Muscle of back (tissue), 13 donors: ENCODE results near the gene CYTH3. TPM values are rescaled to one million over a fixed set of nuclear protein-coding genes. Genes with fewer than 3 reads are reported as not detected.
"Not testable (repeated sequence)": the region's sequence is repeated elsewhere in the genome, so short reads cannot be mapped to it uniquely, and the experiment has no call there.

Source experiments
- DNase-seq, 3 donors: peaks; one replicate each; pipeline versions ENCODE4 v3.0.0 to v3.0.0-alpha.2; 2013
- long read RNA-seq, 9 donors: transcript quantifications; one replicate each; lab custom pipeline, GENCODE V29; 2026
- polyA plus RNA-seq, 10 donors: library from polyadenylated mRNA; unstranded; fragments of 120-200 nt; gene quantifications; one replicate each; pipeline ENCODE4 v1.2.1, GENCODE V29; 2013; ENCODE audit not compliant: insufficient read length in 10 of 10

CYTH3 gene, protein sequence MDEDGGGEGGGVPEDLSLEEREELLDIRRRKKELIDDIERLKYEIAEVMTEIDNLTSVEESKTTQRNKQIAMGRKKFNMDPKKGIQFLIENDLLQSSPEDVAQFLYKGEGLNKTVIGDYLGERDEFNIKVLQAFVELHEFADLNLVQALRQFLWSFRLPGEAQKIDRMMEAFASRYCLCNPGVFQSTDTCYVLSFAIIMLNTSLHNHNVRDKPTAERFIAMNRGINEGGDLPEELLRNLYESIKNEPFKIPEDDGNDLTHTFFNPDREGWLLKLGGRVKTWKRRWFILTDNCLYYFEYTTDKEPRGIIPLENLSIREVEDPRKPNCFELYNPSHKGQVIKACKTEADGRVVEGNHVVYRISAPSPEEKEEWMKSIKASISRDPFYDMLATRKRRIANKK
- 10 to 100 TPM; 28.9 to 46.4 (median 32.9) TPM for polyA plus RNA-seq
- long read RNA-seq, donor 1, full-length matches to known transcripts = 8 of 8 reads
- long read RNA-seq, donor 1, partial matches to known transcripts = 0 of 8 reads
- long read RNA-seq, donor 1, other reads (novel, unspliced or antisense) = 0 of 8 reads
- long read RNA-seq, donor 2, full-length matches to known transcripts = 3 of 3 reads
- long read RNA-seq, donor 2, partial matches to known transcripts = 0 of 3 reads
- long read RNA-seq, donor 2, other reads (novel, unspliced or antisense) = 0 of 3 reads
- long read RNA-seq, donor 3 = 0 reads
- long read RNA-seq, donor 4, full-length matches to known transcripts = 5 of 5 reads
- long read RNA-seq, donor 4, partial matches to known transcripts = 0 of 5 reads
- long read RNA-seq, donor 4, other reads (novel, unspliced or antisense) = 0 of 5 reads
- long read RNA-seq, donor 5, full-length matches to known transcripts = 7 of 7 reads
- long read RNA-seq, donor 5, partial matches to known transcripts = 0 of 7 reads
- long read RNA-seq, donor 5, other reads (novel, unspliced or antisense) = 0 of 7 reads
- long read RNA-seq, donor 6, full-length matches to known transcripts = 5 of 5 reads
- long read RNA-seq, donor 6, partial matches to known transcripts = 0 of 5 reads
- long read RNA-seq, donor 6, other reads (novel, unspliced or antisense) = 0 of 5 reads
- long read RNA-seq, donor 7, full-length matches to known transcripts = 3 of 3 reads
- long read RNA-seq, donor 7, partial matches to known transcripts = 0 of 3 reads
- long read RNA-seq, donor 7, other reads (novel, unspliced or antisense) = 0 of 3 reads
- long read RNA-seq, donor 8, full-length matches to known transcripts = 4 of 4 reads
- long read RNA-seq, donor 8, partial matches to known transcripts = 0 of 4 reads
- long read RNA-seq, donor 8, other reads (novel, unspliced or antisense) = 0 of 4 reads
- long read RNA-seq, donor 9 = 0 reads

DNA sequence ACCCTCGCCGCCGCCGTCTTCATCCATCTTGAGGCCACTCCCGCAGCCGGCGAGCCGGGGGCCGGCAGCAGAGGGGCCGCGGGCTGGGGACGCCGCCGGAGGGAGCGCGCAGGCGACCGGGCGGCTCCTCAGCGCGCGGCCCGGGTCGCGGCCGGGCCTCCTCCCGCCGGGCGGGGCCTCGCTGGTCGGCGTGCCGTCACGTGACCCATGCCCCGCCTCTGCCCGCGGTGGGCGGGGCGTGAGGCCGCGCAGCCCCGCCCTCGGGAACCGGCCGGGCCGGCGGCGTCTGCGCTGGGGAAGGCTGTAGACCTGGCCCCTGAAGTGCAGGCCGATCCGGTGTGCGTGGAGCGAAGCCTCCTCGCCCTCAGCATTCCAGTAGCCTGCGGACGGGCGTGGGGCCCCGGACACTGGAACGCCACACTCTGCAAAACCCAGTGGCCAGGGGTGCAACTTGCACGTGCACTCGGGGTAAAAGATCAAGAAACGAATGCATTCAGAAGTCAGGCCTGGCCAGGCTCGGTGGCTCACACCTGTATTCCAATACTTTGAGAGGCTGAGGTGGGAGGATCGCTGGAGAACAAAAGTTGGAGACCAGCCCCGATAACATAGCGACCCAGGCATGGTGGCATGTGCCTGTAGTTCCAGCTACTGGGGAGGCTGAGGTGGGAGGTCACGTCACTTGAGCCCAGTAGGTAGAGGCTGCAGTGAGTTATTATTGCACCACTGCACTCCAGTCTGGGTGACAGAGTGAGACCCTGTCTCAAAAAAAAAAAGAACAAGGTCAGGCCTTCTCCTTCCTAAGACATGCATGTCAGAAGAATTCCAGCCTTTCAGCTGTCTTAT lies at the start of gene CYTH3:
CYTH3 (minus strand) TSS at position 144 of the 843 bp plus-strand sequence; CDS start at position 27, 117 bp downstream.
- peak; percentile 83 to 94 (median 94) for DNase-seq

GRCh38 chr7:6320791-6321190 lies 48.4 kb upstream of the CYTH3 start:
- DNase-seq = no peak

DNA sequence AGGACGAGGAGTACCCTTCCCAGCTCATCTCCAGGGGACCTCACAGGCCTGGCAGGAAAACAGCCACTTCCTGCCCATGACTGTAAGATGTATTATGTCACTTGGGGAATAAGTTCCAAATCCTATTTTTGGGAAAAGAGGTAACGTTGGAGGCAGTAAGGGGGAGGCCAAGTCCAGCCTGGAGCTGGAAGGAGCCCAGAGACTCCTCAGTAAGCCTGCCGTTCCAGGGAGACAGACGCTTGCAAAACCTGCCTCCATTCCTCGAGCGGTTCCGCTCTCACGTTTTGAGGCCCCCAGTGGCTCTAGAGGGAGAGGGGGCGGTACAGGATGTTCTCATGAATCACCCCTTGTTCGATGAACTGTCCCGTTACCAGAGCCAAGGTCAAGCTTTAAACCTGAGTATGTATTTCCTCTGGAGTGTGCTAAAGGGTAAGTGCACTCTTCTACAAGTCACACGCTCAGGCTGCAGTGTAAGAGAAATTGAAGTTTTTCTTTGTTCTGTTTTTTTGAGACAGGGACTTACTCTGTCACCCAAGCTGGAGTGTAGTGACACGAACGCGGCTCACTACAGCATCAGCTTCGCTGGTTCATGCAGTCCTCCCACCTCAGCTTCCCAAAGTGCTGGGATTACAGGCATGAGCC lies 45.5 kb upstream of the CYTH3 start:
- peak; percentile 75 to 96 (median 92) for DNase-seq

- peak in 1 of 3 donors; percentile 63 for DNase-seq
These were observed 43.8 kb upstream of the CYTH3 start for GRCh38 chr7:6316226-6316625.

DNA sequence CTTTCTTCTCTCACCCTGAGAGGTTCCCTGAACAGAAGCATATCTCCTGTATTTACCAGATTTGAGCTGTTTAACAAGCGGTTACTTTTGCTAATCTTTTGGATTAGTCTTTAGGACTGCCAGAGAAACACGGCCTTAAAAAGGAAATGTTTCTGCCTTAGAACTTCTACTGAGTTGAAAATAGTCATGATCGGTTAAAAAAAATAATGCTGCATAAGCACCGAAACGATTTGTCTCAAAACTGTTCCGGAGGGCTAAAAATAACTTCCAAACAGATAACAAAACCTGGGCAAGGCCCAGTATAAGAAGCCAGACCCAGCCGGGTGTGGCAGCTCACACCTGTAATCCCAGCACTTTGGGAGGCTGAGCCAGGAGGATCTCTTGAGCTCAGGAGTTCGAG lies 43.3 kb upstream of the CYTH3 start:
- peak in 1 of 3 donors; percentile 52 for DNase-seq

- no peak for DNase-seq
These were observed 38.0 kb upstream of the CYTH3 start for GRCh38 chr7:6310271-6310993.

DNA sequence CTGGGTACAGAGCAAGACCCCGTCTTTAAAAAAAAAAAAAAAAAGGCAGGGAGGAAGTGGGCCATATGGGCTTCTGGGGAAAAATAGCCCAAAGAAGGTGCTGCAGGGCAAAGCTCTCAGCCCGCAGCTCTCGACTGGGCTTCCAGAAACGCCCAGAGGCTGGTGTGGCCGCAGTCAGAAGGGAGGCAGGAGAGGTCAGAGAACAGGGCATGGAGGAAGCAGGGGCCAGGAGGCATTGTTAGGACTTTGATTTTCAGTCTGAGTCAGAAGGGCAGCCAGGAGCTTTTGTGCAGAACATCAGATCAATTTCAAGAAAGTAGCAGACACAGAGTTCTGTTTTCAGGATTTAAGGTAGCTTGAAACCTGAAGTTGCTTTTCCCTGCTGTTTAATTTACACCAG lies 35.3 kb upstream of the CYTH3 start:
- no peak for DNase-seq

DNA sequence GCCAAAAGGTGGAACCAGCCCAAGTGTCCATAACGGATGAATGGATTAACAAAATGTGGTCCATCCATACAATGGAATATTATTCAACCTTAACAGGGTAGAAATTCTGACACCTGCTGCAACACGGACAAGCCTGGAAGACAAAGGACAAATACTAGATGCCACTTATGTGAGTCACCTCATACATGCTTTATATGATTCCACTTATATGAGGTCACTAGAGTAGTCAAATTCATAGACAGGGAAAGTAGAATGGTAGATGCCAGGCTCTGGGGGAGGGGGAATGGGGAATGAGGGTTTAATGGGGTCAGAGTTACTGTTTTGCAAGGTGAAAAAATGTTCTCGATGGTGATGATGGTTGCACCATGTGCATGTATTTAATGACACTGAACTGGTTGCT lies 34.0 kb upstream of the CYTH3 start:
- peak in 1 of 3 donors; percentile 40 for DNase-seq

DNA sequence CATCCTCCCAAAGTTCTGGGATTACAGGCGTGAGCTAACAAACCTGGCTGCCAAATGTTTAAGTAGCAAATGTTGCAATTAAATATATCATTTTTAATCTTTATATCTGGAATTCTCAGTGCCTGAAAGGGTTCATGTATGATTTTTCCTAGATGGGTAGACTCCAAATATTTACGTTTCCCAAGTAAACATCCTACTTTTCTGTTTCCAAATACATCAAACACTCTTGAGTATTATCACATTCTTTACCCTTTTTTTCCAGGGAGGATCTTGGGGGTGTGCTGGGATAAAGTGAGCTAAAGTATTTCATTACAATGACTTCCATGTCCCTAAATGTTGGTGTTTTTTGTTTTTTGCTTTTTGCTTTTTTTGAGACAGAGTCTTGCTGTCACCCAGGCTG lies 32.9 kb upstream of the CYTH3 start:
- DNase-seq = no peak

DNA sequence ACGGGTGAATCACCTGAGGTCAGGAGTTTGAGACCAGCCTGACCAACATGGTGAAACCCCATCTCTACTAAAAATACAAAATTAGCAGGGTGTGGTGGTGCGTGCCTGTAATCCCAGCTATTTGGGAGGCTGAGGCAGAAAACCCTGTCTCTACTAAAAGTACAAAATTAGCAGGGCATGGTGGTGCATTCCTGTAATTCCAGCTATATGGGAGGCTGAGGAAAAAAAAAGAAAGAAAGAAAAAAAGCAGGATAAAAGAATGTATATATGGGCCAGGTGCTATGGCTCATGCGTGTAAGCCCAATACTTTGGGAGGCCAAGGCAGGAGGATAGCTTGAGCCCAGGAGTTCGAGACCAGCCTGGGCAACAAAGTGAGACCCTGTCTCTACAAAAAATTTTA lies 29.0 kb upstream of the CYTH3 start:
- not testable (repeated sequence) for DNase-seq

DNA sequence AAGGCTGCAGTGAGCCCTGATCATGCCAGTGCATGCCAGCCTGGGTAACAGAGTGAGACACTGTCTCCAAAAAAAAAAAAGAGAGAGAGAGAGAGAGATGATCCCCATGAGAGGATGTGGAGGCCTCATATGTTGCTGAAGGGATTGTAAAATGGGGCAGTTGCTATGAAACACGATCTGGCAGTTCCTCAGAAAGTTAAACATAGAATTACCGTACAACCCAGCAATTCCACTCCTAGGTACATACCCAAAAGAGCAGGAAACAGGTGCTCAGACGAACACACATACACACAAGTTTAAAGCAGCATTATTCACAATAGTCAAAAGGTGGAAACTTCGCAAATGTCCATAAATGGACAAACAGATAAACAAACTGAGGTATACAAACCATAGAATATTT lies 27.4 kb upstream of the CYTH3 start:
- DNase-seq = no peak

GRCh38 chr7:6294839-6295238 lies 22.4 kb upstream of the CYTH3 start:
- peak in 2 of 3 donors; percentile 17 to 53 for DNase-seq

DNA sequence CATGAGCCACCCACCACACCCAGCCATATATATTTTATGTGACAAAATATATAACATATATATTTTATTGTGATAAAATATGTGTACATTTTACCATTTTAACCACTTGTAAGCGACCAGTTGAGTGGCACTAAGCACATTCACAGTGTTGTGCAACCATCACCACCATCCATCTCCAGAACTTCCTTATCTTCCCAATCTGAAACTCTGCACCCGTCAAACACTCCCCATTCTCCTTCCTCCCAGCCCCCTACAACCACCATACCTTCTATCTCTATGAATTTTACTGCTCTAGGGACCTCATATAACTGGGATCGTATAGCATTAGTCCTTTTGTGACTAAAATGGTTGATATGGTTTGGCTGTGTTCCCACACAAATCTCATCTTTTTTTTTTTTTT lies 20.8 kb upstream of the CYTH3 start:
- DNase-seq = no peak

- DNase-seq = not testable (repeated sequence)
These were observed 19.5 kb upstream of the CYTH3 start for GRCh38 chr7:6291941-6292340.

DNA sequence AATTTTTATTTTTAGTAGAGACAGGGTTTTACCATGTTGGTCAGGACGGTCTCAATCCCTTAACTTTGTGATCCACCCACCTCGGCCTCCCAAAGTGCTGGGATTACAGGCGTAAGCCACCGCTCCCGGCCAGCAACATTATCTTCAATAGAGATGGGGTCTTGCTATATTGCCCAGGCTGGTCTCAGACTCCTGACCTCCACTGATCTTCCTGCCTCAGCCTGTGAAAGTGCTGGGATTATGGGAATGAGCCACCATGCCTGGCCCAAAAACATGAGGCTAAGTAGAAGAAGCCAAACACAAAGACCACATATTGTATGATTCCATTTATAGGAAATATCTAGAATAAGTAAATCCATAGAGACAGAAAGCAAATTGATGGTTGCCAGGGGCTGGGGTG lies 19.1 kb upstream of the CYTH3 start:
- no peak for DNase-seq

DNA sequence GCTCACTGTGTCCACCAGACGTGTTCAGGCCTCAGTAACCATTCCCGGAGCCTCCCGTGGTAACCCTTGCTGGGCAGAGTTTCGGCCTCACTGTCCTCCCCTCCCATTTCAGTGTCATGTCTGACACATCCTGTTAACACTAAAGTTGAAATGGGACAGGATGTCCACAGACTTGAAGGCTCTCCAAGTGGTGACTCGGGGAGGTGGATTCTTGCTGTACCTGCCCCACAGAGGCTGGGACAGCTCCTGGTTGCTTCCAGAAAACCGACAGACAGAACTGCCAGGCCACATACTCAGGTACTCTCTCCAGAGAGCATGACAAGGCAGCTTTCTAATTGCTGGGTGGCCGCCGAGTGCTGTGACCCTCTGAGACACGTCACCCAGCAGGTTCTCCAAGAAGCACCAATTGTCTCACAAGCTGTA lies 17.9 kb upstream of the CYTH3 start:
- no peak for DNase-seq

DNA sequence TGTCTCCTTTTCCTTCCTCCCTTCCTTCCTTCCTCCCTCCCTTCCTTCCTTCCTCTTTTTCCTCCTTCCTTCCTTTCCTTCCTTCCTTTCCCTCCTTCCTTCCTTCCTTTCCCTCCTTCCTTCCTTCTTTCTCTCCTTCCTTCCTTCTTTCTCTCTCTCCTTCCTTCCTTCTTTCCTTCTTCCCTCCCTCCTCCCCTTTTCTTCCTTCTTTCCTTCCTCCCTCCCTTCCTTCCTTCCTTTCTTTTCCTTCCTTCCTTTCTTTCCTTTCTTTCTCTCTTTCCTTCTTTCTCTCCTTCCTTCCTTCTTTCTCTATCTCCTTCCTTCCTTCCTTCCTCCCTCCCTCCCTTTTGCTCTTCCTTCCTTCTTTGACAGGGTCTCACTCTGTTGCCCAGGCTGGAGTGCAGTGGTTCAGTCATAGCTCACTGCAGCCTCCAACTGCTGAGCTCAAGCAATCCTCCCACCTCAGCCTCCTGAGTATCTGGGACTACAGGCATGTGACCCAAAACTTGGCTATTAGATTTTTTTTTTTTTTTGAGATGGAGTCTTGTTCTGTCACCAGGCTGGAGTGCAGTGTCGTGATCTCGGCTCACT lies 15.9 kb upstream of the CYTH3 start:
- no peak for DNase-seq

- DNase-seq = no peak
These were observed 14.1 kb upstream of the CYTH3 start for GRCh38 chr7:6286486-6286885.
